HUES64 (cell line): ENCODE data around the gene INO80B. TPM values are rescaled to one million over a fixed set of nuclear protein-coding genes. Genes with fewer than 3 reads are reported as not detected.

Experiments
- H3K27ac ChIP-seq: 2 replicates; pipeline ENCODE4 v1.7.0; 2013; ENCODE audit warnings: low read depth, low read length, inconsistent platforms
- H3K27me3 ChIP-seq: 2 replicates; pipeline ENCODE4 v1.6.1; 2013; ENCODE audit warnings: mild to moderate bottlenecking, low read length; ENCODE audit not compliant: insufficient read depth
- H3K36me3 ChIP-seq: 2 replicates; pipeline ENCODE4 v1.6.1; 2013; ENCODE audit warnings: mild to moderate bottlenecking, low read length; ENCODE audit not compliant: insufficient read depth
- H3K4me1 ChIP-seq: 2 replicates; pipeline ENCODE4 v1.6.1; 2013; ENCODE audit warnings: mild to moderate bottlenecking, low read length, moderate library complexity; ENCODE audit not compliant: insufficient read depth
- H3K4me3 ChIP-seq: 2 replicates; pipeline ENCODE4 v1.5.1; 2013; ENCODE audit warnings: mild to moderate bottlenecking, low read length, moderate library complexity
- H3K9ac ChIP-seq: 2 replicates; pipeline ENCODE4 v1.6.1; 2013; ENCODE audit warnings: mild to moderate bottlenecking, low read depth, low read length
- H3K9me3 ChIP-seq: 2 replicates; pipeline ENCODE4 v1.6.1; 2013; ENCODE audit warnings: low read depth, low read length; ENCODE audit not compliant: insufficient read depth
- WGBS: fragments of 150-250, 120-280 bp; methylation state at CpG from one replicate; pipeline ENCODE4 v1.1.7; 2013; ENCODE audit warnings: missing lambda C conversion rate; 5-methylcytosine and 5-hydroxymethylcytosine counted together
- polyA plus RNA-seq, 2 experiments: library from polyadenylated mRNA; stranded (reverse); fragments of 50-300 nt; gene quantifications; one replicate each; pipeline ENCODE4 v1.2.3, GENCODE V29; 2013

Gene INO80B
- polyA plus RNA-seq (2013, experiment 1 of 2) = 8.2 TPM
- 9.1 TPM for polyA plus RNA-seq (2013, experiment 2 of 2)

- 3% methylated on average over 40 of the region's 40 CpGs for WGBS
- no peaks in the 10 kb centered on the region for H3K27me3 ChIP-seq
- no peaks in the 10 kb centered on the region for H3K36me3 ChIP-seq
- no peaks in the 10 kb centered on the region for H3K9me3 ChIP-seq
- peaks cover 8% of the 10 kb centered on the region for H3K4me1 ChIP-seq
- peak within 1 kb of the TSS; percentile 75 for H3K4me3 ChIP-seq
- H3K9ac ChIP-seq = peak within 1 kb of the TSS; percentile 59
- 0 out of 2 replicates have a peak within 1 kb of the TSS, but pooled peaks have one; percentile 15 for H3K27ac ChIP-seq
Measured at GRCh38 chr2:74454654-74455511, at the start of gene INO80B. TSS of gene INO80B (plus strand) at chr2:74455087. CDS start at chr2:74455117, 30 bp downstream.

GRCh38 chr2:74406035-74406434 is 48.9 kb upstream of the INO80B start:
- no peak overlapping the region for H3K27ac ChIP-seq
- H3K4me1 ChIP-seq = no peaks in the 10 kb centered on the region
- no peaks in the 10 kb centered on the region for H3K36me3 ChIP-seq
- H3K4me3 ChIP-seq = no peak overlapping the region
- H3K9me3 ChIP-seq = no peaks in the 10 kb centered on the region
- H3K27me3 ChIP-seq = no peaks in the 10 kb centered on the region
- H3K9ac ChIP-seq = no peak overlapping the region

GRCh38 chr2:74407682-74408081 is 47.2 kb upstream of the INO80B start:
- Histone ChIP-seq H3K9me3 (no peaks in the 10 kb centered on the region), H3K27me3 (no peaks in the 10 kb centered on the region), H3K36me3 (no peaks in the 10 kb centered on the region), H3K9ac (no peak overlapping the region), H3K27ac (no peak overlapping the region), H3K4me1 (no peaks in the 10 kb centered on the region), H3K4me3 (no peak overlapping the region)
- 88% methylated on average over 5 of the region's 5 CpGs for WGBS

- Histone ChIP-seq H3K27ac (no peak overlapping the region), H3K36me3 (no peaks in the 10 kb centered on the region), H3K27me3 (peaks cover 6% of the 10 kb centered on the region), H3K4me1 (no peaks in the 10 kb centered on the region), H3K4me3 (no peak overlapping the region), H3K9me3 (no peaks in the 10 kb centered on the region), H3K9ac (no peak overlapping the region)
- WGBS = 92% methylated on average over 8 of the region's 8 CpGs
Measured at GRCh38 chr2:74413001-74413698, 41.7 kb upstream of the INO80B start.

GRCh38 chr2:74414441-74414840 is 40.4 kb upstream of the INO80B start:
- 95% methylated on average over 19 of the region's 19 CpGs for WGBS
- peaks cover 6% of the 10 kb centered on the region for H3K27me3 ChIP-seq
- no peaks in the 10 kb centered on the region for H3K4me1 ChIP-seq
- H3K9ac ChIP-seq = no peak overlapping the region
- H3K9me3 ChIP-seq = no peaks in the 10 kb centered on the region
- no peak overlapping the region for H3K27ac ChIP-seq
- no peaks in the 10 kb centered on the region for H3K36me3 ChIP-seq
- peak overlapping the region; percentile 35; the same call in 1 of the 2 replicates for H3K4me3 ChIP-seq

- H3K4me3 ChIP-seq = peak overlapping the region; percentile 35
- no peaks in the 10 kb centered on the region for H3K4me1 ChIP-seq
- H3K36me3 ChIP-seq = no peaks in the 10 kb centered on the region
- H3K27ac ChIP-seq = no peak overlapping the region
- 93% methylated on average over 66 of the region's 66 CpGs for WGBS
- H3K27me3 ChIP-seq = peaks cover 6% of the 10 kb centered on the region
- no peaks in the 10 kb centered on the region for H3K9me3 ChIP-seq
- no peak overlapping the region for H3K9ac ChIP-seq
Measured at GRCh38 chr2:74414881-74415761, 39.8 kb upstream of the INO80B start.

GRCh38 chr2:74415762-74416395 is 39.0 kb upstream of the INO80B start:
- Histone ChIP-seq H3K36me3 (no peaks in the 10 kb centered on the region), H3K27me3 (peaks cover 11% of the 10 kb centered on the region), H3K9me3 (no peaks in the 10 kb centered on the region), H3K4me1 (no peaks in the 10 kb centered on the region), H3K4me3 (peak overlapping the region; percentile 35; the same call in 1 of the 2 replicates), H3K9ac (no peak overlapping the region), H3K27ac (no peak overlapping the region)
- 88% methylated on average over 35 of the region's 35 CpGs for WGBS

GRCh38 chr2:74416778-74417177 is 38.1 kb upstream of the INO80B start:
- Histone ChIP-seq H3K27me3 (peaks cover 11% of the 10 kb centered on the region), H3K9me3 (no peaks in the 10 kb centered on the region), H3K36me3 (no peaks in the 10 kb centered on the region), H3K4me3 (no peak overlapping the region), H3K9ac (no peak overlapping the region), H3K4me1 (no peaks in the 10 kb centered on the region), H3K27ac (no peak overlapping the region)
- WGBS = 80% methylated on average over 3 of the region's 3 CpGs

GRCh38 chr2:74417197-74417596 is 37.7 kb upstream of the INO80B start:
- Histone ChIP-seq H3K9me3 (no peaks in the 10 kb centered on the region), H3K36me3 (no peaks in the 10 kb centered on the region), H3K27ac (no peak overlapping the region), H3K4me1 (no peaks in the 10 kb centered on the region), H3K27me3 (peaks cover 11% of the 10 kb centered on the region), H3K4me3 (no peak overlapping the region), H3K9ac (no peak overlapping the region)
- WGBS = 79% methylated on average over 3 of the region's 3 CpGs

GRCh38 chr2:74417763-74418162 is 37.1 kb upstream of the INO80B start:
- H3K4me3 ChIP-seq = no peak overlapping the region
- H3K27me3 ChIP-seq = peaks cover 11% of the 10 kb centered on the region
- 87% methylated on average over 4 of the region's 6 CpGs for WGBS
- no peak overlapping the region for H3K9ac ChIP-seq
- no peaks in the 10 kb centered on the region for H3K4me1 ChIP-seq
- no peaks in the 10 kb centered on the region for H3K9me3 ChIP-seq
- no peak overlapping the region for H3K27ac ChIP-seq
- H3K36me3 ChIP-seq = no peaks in the 10 kb centered on the region
